Peyer's patch (tissue), 4 donors: ENCODE measurements around the gene IL17REL.

Experiments
- CTCF ChIP-seq, 6 experiments: fragments of 450-650 bp in 4 of 6; fragments of 200-600 bp in 2 of 6; sonication (generic) in 1 of 6; IDR thresholded peaks; one replicate each; pipeline ENCODE4 v1.5.1; 2017 to 2019; ENCODE audit warnings: antibody characterized with exemption in 6 of 6, mild to moderate bottlenecking in 3 of 6, moderate library complexity in 1 of 6
- POLR2A ChIP-seq, 2 donors: fragments of 450-650 bp; IDR thresholded peaks; one replicate each; pipeline ENCODE4 v1.5.1; 2017; ENCODE audit warnings: antibody characterized with exemption in 2 of 2, mild to moderate bottlenecking in 2 of 2, moderate library complexity in 2 of 2

- no peak for TF ChIP-seq CTCF (IDR thresholded peaks at IDR 0.05)
- TF ChIP-seq POLR2A (IDR thresholded peaks at IDR 0.05) = no peak
Measured at GRCh38 chr22:50048061-50048765, 35.6 kb upstream of the IL17REL start.
